ENCODE results near the gene TTYH1. TPM values are rescaled to one million over a fixed set of nuclear protein-coding genes. Genes with fewer than 3 reads are reported as not detected.
A peak's percentile ranks its signal among the peaks of the same experiment; 100 is the strongest.

Gene TTYH1
- total RNA-seq, 1 donor from 2014 or later: not detected

DNA sequence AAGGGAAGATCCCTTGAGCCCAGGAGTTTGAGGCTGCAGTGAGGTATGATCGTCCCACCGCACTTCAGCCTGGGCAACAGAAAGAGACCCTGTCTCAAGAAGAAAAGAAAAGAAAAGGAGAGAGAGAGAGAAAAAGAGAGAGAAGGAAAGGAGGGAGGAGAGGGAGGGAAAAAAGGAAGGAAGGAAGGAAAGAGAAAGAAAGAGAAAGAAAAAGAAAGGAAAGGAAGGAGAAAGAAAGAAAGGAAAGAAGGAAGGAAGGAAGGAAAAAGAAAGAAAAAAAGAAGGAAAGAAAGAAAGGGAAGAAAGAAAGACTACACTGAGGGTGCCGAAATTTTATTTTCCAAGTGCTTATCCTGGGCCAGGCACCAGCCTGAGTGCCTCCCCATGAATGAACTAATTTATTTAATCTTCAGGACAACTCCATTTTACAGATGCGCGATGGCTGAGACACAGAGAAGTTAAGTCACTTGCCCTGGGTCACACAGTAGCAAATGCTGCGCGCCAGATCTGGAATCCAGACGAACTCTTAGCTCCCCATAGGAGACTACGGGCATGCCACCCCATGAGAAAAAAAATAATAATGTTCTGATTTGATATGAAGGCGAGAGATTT lies 55.1 kb downstream of the TTYH1 start:
- peak overlapping the region; percentile 77 for H3K4me3 Mint-ChIP-seq (ENCODE audit: unreplicated experiment)
- DNase-seq (ENCODE audit: low spot score): peak; percentile 6
- no peaks in the 10 kb centered on the region for H3K27me3 Mint-ChIP-seq (ENCODE audit: low read depth)
- H3K4me1 Mint-ChIP-seq (ENCODE audit: low read depth): peaks cover 30% of the 10 kb centered on the region
- no peaks in the 10 kb centered on the region for H3K9me3 Mint-ChIP-seq (ENCODE audit: low read depth)
- H3K27ac Mint-ChIP-seq (ENCODE audit: unreplicated experiment): peak overlapping the region; percentile 59
- H3K36me3 Mint-ChIP-seq (ENCODE audit: low read depth): peaks cover 6% of the 10 kb centered on the region
- TF ChIP-seq, protein P1, sequence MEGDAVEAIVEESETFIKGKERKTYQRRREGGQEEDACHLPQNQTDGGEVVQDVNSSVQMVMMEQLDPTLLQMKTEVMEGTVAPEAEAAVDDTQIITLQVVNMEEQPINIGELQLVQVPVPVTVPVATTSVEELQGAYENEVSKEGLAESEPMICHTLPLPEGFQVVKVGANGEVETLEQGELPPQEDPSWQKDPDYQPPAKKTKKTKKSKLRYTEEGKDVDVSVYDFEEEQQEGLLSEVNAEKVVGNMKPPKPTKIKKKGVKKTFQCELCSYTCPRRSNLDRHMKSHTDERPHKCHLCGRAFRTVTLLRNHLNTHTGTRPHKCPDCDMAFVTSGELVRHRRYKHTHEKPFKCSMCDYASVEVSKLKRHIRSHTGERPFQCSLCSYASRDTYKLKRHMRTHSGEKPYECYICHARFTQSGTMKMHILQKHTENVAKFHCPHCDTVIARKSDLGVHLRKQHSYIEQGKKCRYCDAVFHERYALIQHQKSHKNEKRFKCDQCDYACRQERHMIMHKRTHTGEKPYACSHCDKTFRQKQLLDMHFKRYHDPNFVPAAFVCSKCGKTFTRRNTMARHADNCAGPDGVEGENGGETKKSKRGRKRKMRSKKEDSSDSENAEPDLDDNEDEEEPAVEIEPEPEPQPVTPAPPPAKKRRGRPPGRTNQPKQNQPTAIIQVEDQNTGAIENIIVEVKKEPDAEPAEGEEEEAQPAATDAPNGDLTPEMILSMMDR (IDR thresholded peaks at IDR 0.05): no peak

DNA sequence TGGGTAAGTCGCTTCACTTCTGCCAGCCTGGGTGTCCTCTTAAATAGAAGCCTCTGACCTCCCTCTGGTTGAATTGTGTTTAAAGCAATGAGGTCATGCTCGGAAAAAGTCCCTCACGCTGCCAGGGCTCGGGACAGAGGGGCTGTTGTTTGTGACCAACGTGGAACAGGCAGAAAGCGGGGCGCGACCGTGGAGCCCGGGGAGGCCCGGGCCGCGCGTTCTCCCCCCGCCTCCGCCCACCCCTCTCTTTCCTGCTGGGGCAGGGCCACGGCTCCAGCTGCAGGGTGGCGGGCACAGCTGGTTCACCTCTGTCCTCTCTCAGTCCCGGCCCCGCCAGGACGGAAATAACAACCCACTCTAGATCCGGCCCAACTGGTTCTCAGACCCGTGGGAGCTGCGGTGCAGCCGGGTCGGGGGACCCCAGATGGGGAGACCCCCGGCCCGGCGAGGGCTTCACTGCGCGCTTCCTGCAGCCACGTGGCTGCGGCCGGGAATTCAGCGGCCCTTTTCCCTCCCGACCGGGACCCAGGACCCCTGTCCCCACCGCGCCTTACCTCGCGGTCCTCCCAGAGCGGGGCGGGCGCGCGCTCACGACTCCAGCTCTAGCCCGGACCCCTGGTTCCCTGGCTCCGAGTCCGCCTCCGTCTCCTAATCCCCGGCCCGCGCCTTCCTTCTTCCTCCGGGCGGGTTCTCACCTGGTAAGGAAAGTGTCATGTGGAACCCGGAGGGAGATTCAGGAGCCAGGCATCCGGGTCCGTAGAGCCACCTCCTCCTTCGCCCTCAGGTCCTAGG lies 55.9 kb downstream of the TTYH1 start:
- TF ChIP-seq, protein P1 (IDR thresholded peaks at IDR 0.05): no peak
- H3K4me3 Mint-ChIP-seq (ENCODE audit: unreplicated experiment): peak overlapping the region; percentile 77
- no peaks in the 10 kb centered on the region for H3K27me3 Mint-ChIP-seq (ENCODE audit: low read depth)
- H3K4me1 Mint-ChIP-seq (ENCODE audit: low read depth): peaks cover 30% of the 10 kb centered on the region
- no peaks in the 10 kb centered on the region for H3K9me3 Mint-ChIP-seq (ENCODE audit: low read depth)
- H3K36me3 Mint-ChIP-seq (ENCODE audit: low read depth): peaks cover 2% of the 10 kb centered on the region
- peak; percentile 81 for DNase-seq (ENCODE audit: low spot score)
- peak overlapping the region; percentile 79 for H3K27ac Mint-ChIP-seq (ENCODE audit: unreplicated experiment)

DNA sequence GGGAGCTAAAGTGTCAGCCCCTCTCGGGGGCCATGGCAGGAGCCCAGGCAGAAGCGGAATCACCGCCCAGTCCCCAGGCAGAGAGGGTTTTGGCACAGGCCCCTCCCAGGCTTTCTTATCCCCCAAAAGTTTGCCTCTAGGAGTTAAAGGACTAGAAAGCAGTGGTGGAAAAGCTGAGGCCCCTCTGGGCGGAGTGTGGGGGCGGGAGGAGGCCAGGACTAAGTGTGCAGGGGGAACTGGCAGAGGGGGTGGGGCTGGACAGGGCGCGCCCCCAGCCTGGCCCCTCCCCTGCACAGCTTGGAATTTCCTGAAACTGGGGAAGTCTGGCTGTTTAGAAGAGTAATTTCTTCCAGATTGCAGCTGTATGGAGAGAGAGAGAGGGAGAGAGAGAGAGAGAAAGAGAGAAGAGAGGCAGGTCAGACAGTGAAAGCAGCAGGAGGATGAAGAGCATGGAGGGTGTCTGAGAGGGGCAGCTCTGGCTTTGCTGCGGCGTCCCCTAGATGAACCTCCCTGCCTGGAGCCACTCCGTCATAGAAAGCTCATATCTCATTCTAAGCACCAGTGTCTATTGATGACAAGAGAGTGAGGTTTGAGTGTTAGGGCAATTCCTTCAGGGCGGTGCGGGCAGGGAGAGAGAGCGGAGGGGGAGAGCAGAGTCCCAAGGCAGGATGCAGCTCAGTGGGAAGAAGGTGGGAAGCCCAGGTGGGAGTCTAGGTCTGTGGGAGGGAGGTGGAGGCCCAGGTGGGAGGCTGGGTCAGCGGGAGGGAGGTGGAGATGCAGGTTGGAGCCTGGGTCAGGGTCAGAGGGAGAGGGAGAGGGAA lies 58.0 kb downstream of the TTYH1 start, which contains the start of gene CDC42EP5:
Gene CDC42EP5, minus strand, starts transcription at position 226 of the 821 bp plus-strand sequence. CDS start 7,749 bp downstream, outside the sequence.
- Mint-ChIP-seq H3K36me3 (ENCODE audit: low read depth) (peaks cover 2% of the 10 kb centered on the region), H3K4me3 (ENCODE audit: unreplicated experiment) (peak within 1 kb of the TSS; percentile 70), H3K27me3 (ENCODE audit: low read depth) (no peaks in the 10 kb centered on the region), H3K27ac (ENCODE audit: unreplicated experiment) (peak within 1 kb of the TSS; percentile 93), H3K4me1 (ENCODE audit: low read depth) (peaks cover 30% of the 10 kb centered on the region), H3K9me3 (ENCODE audit: low read depth) (no peaks in the 10 kb centered on the region)
- DNase-seq (ENCODE audit: low spot score): peak; percentile 73
- TF ChIP-seq, protein P1 (IDR thresholded peaks at IDR 0.05): no peak

DNA sequence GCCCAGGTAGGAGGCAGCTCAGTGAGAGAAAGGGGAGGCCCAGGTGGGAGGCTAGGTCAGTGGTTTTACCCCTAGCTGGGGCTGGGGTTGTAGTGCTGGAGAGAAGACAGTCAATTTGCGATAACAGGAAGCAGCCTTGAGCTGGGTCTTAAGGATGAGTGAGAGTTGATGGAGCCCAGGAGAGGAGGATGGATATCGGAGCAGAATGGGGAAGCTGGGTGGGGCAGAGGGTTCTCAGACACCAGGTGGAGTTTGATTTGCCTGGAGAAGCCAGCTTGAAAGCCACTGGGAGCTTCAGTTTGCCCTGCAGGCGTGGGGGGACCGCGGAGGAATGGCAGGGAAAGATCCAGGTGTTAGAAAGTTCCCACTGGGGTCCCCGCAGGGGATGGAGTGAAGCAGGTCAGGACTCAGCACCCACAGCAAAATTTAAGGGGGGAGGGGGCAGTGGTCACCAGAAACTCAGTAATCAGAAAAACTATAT lies 58.7 kb downstream of the TTYH1 start:
- peaks cover 34% of the 10 kb centered on the region for H3K4me1 Mint-ChIP-seq (ENCODE audit: low read depth)
- H3K27me3 Mint-ChIP-seq (ENCODE audit: low read depth): peaks cover 4% of the 10 kb centered on the region
- peak overlapping the region; percentile 93 for H3K27ac Mint-ChIP-seq (ENCODE audit: unreplicated experiment)
- no peaks in the 10 kb centered on the region for H3K9me3 Mint-ChIP-seq (ENCODE audit: low read depth)
- H3K36me3 Mint-ChIP-seq (ENCODE audit: low read depth): peaks cover 2% of the 10 kb centered on the region
- DNase-seq (ENCODE audit: low spot score): peak; percentile 50
- TF ChIP-seq, protein P1 (IDR thresholded peaks at IDR 0.05): no peak
- H3K4me3 Mint-ChIP-seq (ENCODE audit: unreplicated experiment): peak overlapping the region; percentile 70

DNA sequence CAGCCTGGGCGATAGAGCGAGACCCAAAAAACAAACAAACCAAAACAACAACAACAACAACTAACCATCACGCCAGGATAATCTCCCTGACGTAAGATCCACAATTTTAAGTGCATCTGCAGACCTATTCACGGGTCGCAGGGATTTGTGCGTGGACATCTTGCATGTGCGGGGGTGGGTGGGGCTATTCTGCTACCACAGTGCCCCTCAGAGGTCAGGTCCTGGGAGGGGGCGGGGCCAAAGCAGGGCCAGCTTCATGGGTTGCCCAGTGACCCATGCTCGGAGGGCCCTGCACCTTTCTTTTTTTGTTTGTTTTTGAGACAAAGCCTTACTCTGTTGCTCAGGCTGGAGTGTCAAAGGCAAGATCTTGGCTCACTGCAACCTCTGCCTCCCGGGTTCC lies 60.4 kb downstream of the TTYH1 start:
- DNase-seq (ENCODE audit: low spot score): no peak
- TF ChIP-seq, protein P1 (IDR thresholded peaks at IDR 0.05): no peak
- Mint-ChIP-seq H3K9me3 (ENCODE audit: low read depth) (no peaks in the 10 kb centered on the region), H3K4me1 (ENCODE audit: low read depth) (peaks cover 22% of the 10 kb centered on the region), H3K27me3 (ENCODE audit: low read depth) (peaks cover 4% of the 10 kb centered on the region), H3K4me3 (ENCODE audit: unreplicated experiment) (no peak overlapping the region), H3K36me3 (ENCODE audit: low read depth) (no peaks in the 10 kb centered on the region), H3K27ac (ENCODE audit: unreplicated experiment) (no peak overlapping the region)
